GM18867 (cell line): Measurements from ENCODE around the gene VSTM4.

Experiments
- ATAC-seq: cut with Tn5 transposase; IDR thresholded peaks from one replicate; pipeline ENCODE4 v1.9.1; 2021; ENCODE audit warnings: mild to moderate bottlenecking, moderate library complexity; ENCODE audit not compliant: unreplicated experiment

VSTM4 gene

GRCh38 chr10:49075743-49076142 lies 39.6 kb downstream of the VSTM4 start:
- ATAC-seq = no peak

GRCh38 chr10:49074836-49075682 lies 40.3 kb downstream of the VSTM4 start:
- ATAC-seq = no peak

- ATAC-seq = no peak
These were observed 43.0 kb downstream of the VSTM4 start for GRCh38 chr10:49072166-49072885.

GRCh38 chr10:49071160-49071761 lies 44.1 kb downstream of the VSTM4 start:
- ATAC-seq = no peak

- ATAC-seq = no peak
These were observed 44.6 kb downstream of the VSTM4 start for GRCh38 chr10:49070701-49071100.

GRCh38 chr10:49068672-49069217 lies 46.6 kb downstream of the VSTM4 start:
- ATAC-seq = no peak

- no peak for ATAC-seq
These were observed 47.1 kb downstream of the VSTM4 start for GRCh38 chr10:49068209-49068608.

- no peak for ATAC-seq
These were observed 48.2 kb downstream of the VSTM4 start for GRCh38 chr10:49066944-49067730.

GRCh38 chr10:49062229-49062628 lies 53.1 kb downstream of the VSTM4 start:
- no peak for ATAC-seq

GRCh38 chr10:49061667-49062066 lies 53.7 kb downstream of the VSTM4 start:
- ATAC-seq = no peak

- ATAC-seq = no peak
These were observed 56.7 kb downstream of the VSTM4 start for GRCh38 chr10:49058463-49059255.

GRCh38 chr10:49057231-49057880 lies 58.0 kb downstream of the VSTM4 start:
- ATAC-seq = no peak

- ATAC-seq = no peak
These were observed 59.0 kb downstream of the VSTM4 start for GRCh38 chr10:49056356-49056755.

GRCh38 chr10:49055221-49055849 lies 60.0 kb downstream of the VSTM4 start:
- ATAC-seq = no peak

- ATAC-seq = no peak
These were observed 60.6 kb downstream of the VSTM4 start for GRCh38 chr10:49054753-49055152.

GRCh38 chr10:49053998-49054692 lies 61.2 kb downstream of the VSTM4 start:
- no peak for ATAC-seq

- peak; percentile 70 for ATAC-seq
These were observed 62.0 kb downstream of the VSTM4 start for GRCh38 chr10:49053053-49053997.
